Activated naive CD4-positive, alpha-beta T cell treated with anti-CD3 and anti-CD28 coated beads, Interleukin-2, amount 50 U/mL, for 16 hours (primary cell): ENCODE measurements around the gene CDHR1.
"Not testable (repeated sequence)": the region's sequence is repeated elsewhere in the genome, so short reads cannot be mapped to it uniquely, and the experiment has no call there.

ENCODE experiments used
- DNase-seq: peaks from one replicate; pipeline ENCODE4 v3.0.0-alpha.2; 2020

Gene CDHR1

GRCh38 chr10:84194424-84195043 lies at the start of gene CDHR1:
Gene CDHR1, plus strand, starts transcription at chr10:84194537. Its CDS starts 224 bp downstream, at chr10:84194761.
- DNase-seq = peak; percentile 40

DNA sequence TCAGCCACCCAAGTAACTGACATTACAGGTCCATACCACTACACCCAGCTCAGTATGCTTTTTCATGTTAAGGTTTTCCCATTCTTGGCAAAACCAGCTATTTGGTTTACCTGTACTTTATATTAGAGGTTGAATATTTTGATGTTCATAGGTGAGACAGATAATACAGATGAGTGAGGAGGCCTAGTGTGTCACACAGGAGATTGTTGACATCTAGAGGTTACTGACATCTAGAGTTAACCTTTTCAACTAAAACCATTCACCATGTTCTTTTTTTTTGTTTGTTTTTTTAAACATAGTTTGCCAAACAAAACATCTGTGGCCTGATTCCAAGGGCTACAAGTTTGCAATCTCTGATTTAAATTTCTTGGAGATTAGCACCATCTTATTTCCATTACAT lies 47.0 kb upstream of the CDHR1 start:
- no peak for DNase-seq

DNA sequence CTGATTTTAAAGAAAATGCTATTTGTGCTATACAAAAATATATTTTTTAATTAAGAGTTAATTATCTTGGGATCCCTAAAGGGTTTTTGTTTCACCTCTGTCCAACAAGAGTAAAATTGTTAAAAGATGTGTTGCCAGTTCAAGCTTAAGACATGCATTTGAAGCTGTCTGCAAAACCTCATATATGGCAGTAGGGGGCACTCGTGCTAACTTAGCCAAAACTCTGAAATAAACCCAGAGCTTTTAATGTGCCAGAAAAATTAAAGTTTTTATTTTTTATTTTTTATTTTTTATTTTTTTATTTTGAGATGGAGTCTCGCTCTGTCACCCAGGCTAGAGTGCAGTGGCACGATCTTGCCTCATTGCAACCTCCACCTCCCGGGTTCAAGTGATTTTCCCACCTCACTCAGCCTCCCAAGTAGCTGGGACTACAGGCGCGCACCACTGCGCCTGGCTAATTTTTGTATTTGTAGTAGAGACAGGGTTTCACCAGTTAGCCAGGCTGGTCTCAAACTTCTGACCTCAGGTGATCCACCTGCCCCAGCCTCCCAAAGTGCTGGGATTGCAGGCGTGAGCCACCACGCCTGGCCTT lies 46.2 kb upstream of the CDHR1 start:
- DNase-seq = not testable (repeated sequence)

- DNase-seq = no peak
Observed at GRCh38 chr10:84149854-84150253, 44.5 kb upstream of the CDHR1 start.

DNA sequence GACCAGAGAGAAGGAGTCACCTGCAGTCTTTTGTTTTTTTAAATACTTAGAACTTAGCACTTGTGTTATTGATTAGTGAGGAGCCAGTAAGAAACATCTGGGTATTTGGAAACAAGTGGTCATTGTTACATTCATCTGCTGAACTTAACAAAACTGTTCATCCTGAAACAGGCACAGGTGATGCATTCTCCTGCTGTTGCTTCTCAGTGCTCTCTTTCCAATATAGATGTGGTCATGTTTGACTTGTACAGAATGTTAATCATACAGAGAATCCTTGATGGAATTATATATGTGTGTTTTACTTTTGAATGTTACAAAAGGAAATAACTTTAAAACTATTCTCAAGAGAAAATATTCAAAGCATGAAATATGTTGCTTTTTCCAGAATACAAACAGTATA lies 41.6 kb upstream of the CDHR1 start:
- DNase-seq = no peak

GRCh38 chr10:84155521-84155920 lies 38.8 kb upstream of the CDHR1 start:
- no peak for DNase-seq

DNA sequence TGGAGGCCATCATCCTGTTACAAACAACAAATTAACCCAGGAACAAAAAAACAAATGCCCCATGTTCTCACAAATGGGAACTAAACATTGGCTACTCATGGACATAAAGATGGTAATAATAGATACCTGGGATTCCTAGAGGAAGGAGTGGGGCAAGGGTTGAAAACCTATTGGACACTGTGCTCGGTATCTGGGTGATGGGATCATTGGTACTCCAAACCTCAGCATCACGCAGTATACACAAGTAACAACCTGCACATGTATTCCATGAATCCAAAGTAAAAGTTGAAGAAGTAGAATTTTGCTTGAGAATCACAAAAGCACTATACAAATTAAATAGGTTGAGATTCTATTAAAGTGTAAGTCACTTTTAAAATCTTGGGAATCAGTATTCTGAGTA lies 38.3 kb upstream of the CDHR1 start:
- DNase-seq = no peak

- peak; percentile 25 for DNase-seq
Observed at GRCh38 chr10:84156768-84157167, 37.6 kb upstream of the CDHR1 start.

- no peak for DNase-seq
Observed at GRCh38 chr10:84158061-84158460, 36.3 kb upstream of the CDHR1 start.

DNA sequence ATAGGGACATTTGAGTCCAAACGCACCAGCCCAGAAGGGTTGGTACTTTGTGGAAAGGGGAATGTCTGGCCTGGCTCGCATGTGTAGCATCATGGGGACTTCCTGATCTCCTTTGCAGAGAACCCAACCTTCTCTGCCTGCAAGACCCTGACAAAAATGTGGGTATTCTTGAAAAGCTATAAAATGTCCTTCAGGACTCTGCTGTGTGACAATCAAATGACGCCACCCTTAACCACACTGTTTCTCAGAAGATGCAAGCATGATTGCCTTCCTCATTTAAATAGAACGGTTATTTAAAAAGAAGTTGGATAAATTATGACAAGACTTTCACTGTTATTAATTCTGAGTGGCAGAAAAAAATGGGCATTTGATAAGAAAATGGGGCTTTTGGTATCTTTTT lies 35.8 kb upstream of the CDHR1 start:
- no peak for DNase-seq

- DNase-seq = no peak
Observed at GRCh38 chr10:84159076-84159685, 35.2 kb upstream of the CDHR1 start.

- no peak for DNase-seq
Observed at GRCh38 chr10:84160663-84161362, 33.5 kb upstream of the CDHR1 start.

- DNase-seq = no peak
Observed at GRCh38 chr10:84163996-84164395, 30.3 kb upstream of the CDHR1 start.

- no peak for DNase-seq
Observed at GRCh38 chr10:84164442-84164841, 29.9 kb upstream of the CDHR1 start.

GRCh38 chr10:84166620-84167288 lies 27.6 kb upstream of the CDHR1 start:
- no peak for DNase-seq

- not testable (repeated sequence) for DNase-seq
Observed at GRCh38 chr10:84167289-84167653, 27.1 kb upstream of the CDHR1 start.

GRCh38 chr10:84168382-84168781 lies 26.0 kb upstream of the CDHR1 start:
- DNase-seq = not testable (repeated sequence)

- DNase-seq = not testable (repeated sequence)
Observed at GRCh38 chr10:84171237-84171636, 23.1 kb upstream of the CDHR1 start.

- not testable (repeated sequence) for DNase-seq
Observed at GRCh38 chr10:84171700-84172466, 22.5 kb upstream of the CDHR1 start.

- DNase-seq = no peak
Observed at GRCh38 chr10:84172467-84173356, 21.6 kb upstream of the CDHR1 start.

GRCh38 chr10:84173501-84173929 lies 20.8 kb upstream of the CDHR1 start, which contains the start of gene GPR15LG:
Gene GPR15LG, plus strand, starts transcription at chr10:84173801. Its CDS starts 51 bp downstream, at chr10:84173852.
- DNase-seq = no peak
